PC-9 (cell line): ENCODE data around the gene PTPRG. TPM values are rescaled to one million over a fixed set of nuclear protein-coding genes. Genes with fewer than 3 reads are reported as not detected.

Experiments
- BruUV-seq: library from RNA; stranded (reverse); fragments of 400-500 nt; replicated peaks from 2 replicates; lab custom pipeline; 2021; lab: Mats Ljungman, UMichigan
- CTCF ChIA-PET: fragments of 300-600 bp; sonication (Branson Sonifier 250); formaldehyde crosslinking; loops from one replicate; lab custom pipeline; 2022; ENCODE audit warnings: antibody characterized with exemption; lab: Charles Lee
- POLR2A ChIA-PET: fragments of 300-600 bp; sonication (Branson Sonifier 250); formaldehyde crosslinking; loops from one replicate; lab custom pipeline; 2022; ENCODE audit warnings: antibody characterized with exemption; ENCODE audit not compliant: unreplicated experiment; lab: Charles Lee
- DNase-seq, 2 experiments: peaks; one replicate each; pipeline versions ENCODE4 v3.0.0 to v3.0.0-alpha.2; 2015 to 2022; ENCODE audit warnings: mixed read lengths in 1 of 2
- H2AFZ ChIP-seq: fragments of 200-600 bp; sonication (generic); 2 replicates; pipeline ENCODE4 v1.8.1; 2017; ENCODE audit warnings: antibody characterized with exemption
- H3F3A ChIP-seq: fragments of 200-600 bp; sonication (generic); 2 replicates; pipeline ENCODE4 v1.8.1; 2017; ENCODE audit warnings: antibody characterized with exemption, mild to moderate bottlenecking, low read depth; ENCODE audit not compliant: insufficient read depth
- H3K27ac ChIP-seq: fragments of 200-600 bp; sonication (generic); 2 replicates; pipeline ENCODE4 v1.6.1; 2016; ENCODE audit warnings: mixed run types
- H3K27me3 ChIP-seq: fragments of 200-600 bp; sonication (generic); 2 replicates; pipeline ENCODE4 v1.6.1; 2016; ENCODE audit warnings: low read depth, mixed run types; ENCODE audit not compliant: insufficient read depth
- H3K36me3 ChIP-seq: fragments of 200-600 bp; sonication (generic); 2 replicates; pipeline ENCODE4 v1.6.1; 2016; ENCODE audit warnings: low read depth, mixed run types
- H3K4me1 ChIP-seq: fragments of 200-600 bp; sonication (generic); replicated peaks from 2 replicates; pipeline ENCODE4 v1.6.1; 2016; ENCODE audit warnings: mixed run types; ENCODE audit not compliant: insufficient read depth
- H3K4me2 ChIP-seq: fragments of 200-600 bp; sonication (generic); 2 replicates; pipeline ENCODE4 v1.6.1; 2017; ENCODE audit warnings: mixed run types
- H3K4me3 ChIP-seq: fragments of 200-600 bp; sonication (generic); 2 replicates; pipeline ENCODE4 v1.6.1; 2016; ENCODE audit warnings: mixed run types
- H3K79me2 ChIP-seq: fragments of 200-600 bp; sonication (generic); 2 replicates; pipeline ENCODE4 v1.6.1; 2017; ENCODE audit warnings: low read depth, mixed run types
- H3K9me2 ChIP-seq: fragments of 200-600 bp; sonication (generic); 2 replicates; pipeline ENCODE4 v1.8.1; 2017; ENCODE audit warnings: mild to moderate bottlenecking; ENCODE audit not compliant: insufficient read depth
- H3K9me3 ChIP-seq: fragments of 200-600 bp; sonication (generic); 2 replicates; pipeline ENCODE4 v1.8.1; 2016; ENCODE audit warnings: low read depth; ENCODE audit not compliant: insufficient read depth
- H4K20me1 ChIP-seq: fragments of 200-600 bp; sonication (generic); 2 replicates; pipeline ENCODE4 v1.8.1; 2017; ENCODE audit not compliant: insufficient read depth
- CTCF ChIP-seq: fragments of 200-600 bp; sonication (generic); conservative IDR thresholded peaks from 2 replicates; pipeline ENCODE4 v1.6.1; 2017; ENCODE audit warnings: mixed run types, antibody characterized with exemption, mild to moderate bottlenecking, moderate library complexity
- EZH2 ChIP-seq: fragments of 200-600 bp; sonication (generic); IDR thresholded peaks from 2 replicates; pipeline ENCODE4 v1.8.0; 2017; ENCODE audit warnings: antibody characterized with exemption, low read depth
- intact Hi-C: fragments of 100-400 bp; cut with micrococcal nuclease; formaldehyde crosslinking; loops from one replicate; pipeline ENCODE4 v1.10.0; 2022; ENCODE audit not compliant: unreplicated experiment
- total RNA-seq: library from RNA; stranded (reverse); gene quantifications from 2 replicates; pipeline ENCODE4 v1.2.3, GENCODE V29; 2021

Gene PTPRG
- total RNA-seq, 1 experiment from 2014 or later = 32.9 TPM

GRCh38 chr3:61903931-61904657, 342.7 kb downstream of the PTPRG start:
- POLR2A ChIA-PET = no interaction called here
- Histone ChIP-seq H3K4me3 (no peak overlapping the region), H3K9me2 (no peaks in the 10 kb centered on the region), H3K79me2 (no peaks in the 10 kb centered on the region), H3K27me3 (no peaks in the 10 kb centered on the region), H2AFZ (no peak overlapping the region), H4K20me1 (no peaks in the 10 kb centered on the region), H3K9me3 (no peaks in the 10 kb centered on the region), H3K36me3 (no peaks in the 10 kb centered on the region), H3F3A (no peaks in the 10 kb centered on the region), H3K4me2 (no peak overlapping the region), H3K4me1 (no peaks in the 10 kb centered on the region), H3K27ac (no peak overlapping the region)
- CTCF ChIA-PET = no interaction called here
- BruUV-seq = no TSS peak
- no peak for TF ChIP-seq EZH2
- no peak for TF ChIP-seq CTCF
- no peak for DNase-seq
- intact Hi-C loops = no loop called here

GRCh38 chr3:61907210-61907795, 345.9 kb downstream of the PTPRG start:
- H3K4me1 ChIP-seq = no peaks in the 10 kb centered on the region
- H3F3A ChIP-seq = no peaks in the 10 kb centered on the region
- H3K4me3 ChIP-seq = no peak overlapping the region
- H3K9me2 ChIP-seq = no peaks in the 10 kb centered on the region
- no peaks in the 10 kb centered on the region for H3K36me3 ChIP-seq
- H2AFZ ChIP-seq = no peak overlapping the region
- POLR2A ChIA-PET = no interaction called here
- H3K4me2 ChIP-seq = no peak overlapping the region
- H3K9me3 ChIP-seq = no peaks in the 10 kb centered on the region
- CTCF ChIA-PET = no interaction called here
- H4K20me1 ChIP-seq = no peaks in the 10 kb centered on the region
- no peak for DNase-seq
- no peak overlapping the region for H3K27ac ChIP-seq
- no peaks in the 10 kb centered on the region for H3K27me3 ChIP-seq
- H3K79me2 ChIP-seq = no peaks in the 10 kb centered on the region
- TF ChIP-seq EZH2 (no peak), CTCF (no peak)
- no TSS peak for BruUV-seq
- intact Hi-C loops = no loop called here

- BruUV-seq = no TSS peak
These were observed 347.0 kb downstream of the PTPRG start for GRCh38 chr3:61908382-61908781.

More at GRCh38 chr3:61908382-61908781, 347.0 kb downstream of the PTPRG start:
- ChIA-PET CTCF (interaction anchor here (0.5 kb wide), 1 partner anchor 57 kb away, joined by 5 read pairs; no protein-coding TSS in a partner anchor), POLR2A (interaction anchor here (0.6 kb wide), 1 partner anchor 457 kb away, joined by 9 read pairs; no protein-coding TSS in a partner anchor)
- Histone ChIP-seq H3K4me2 (no peak overlapping the region), H3F3A (no peaks in the 10 kb centered on the region), H3K36me3 (no peaks in the 10 kb centered on the region), H3K9me3 (no peaks in the 10 kb centered on the region), H3K4me3 (no peak overlapping the region), H3K27me3 (no peaks in the 10 kb centered on the region), H4K20me1 (no peaks in the 10 kb centered on the region), H3K27ac (no peak overlapping the region), H3K79me2 (no peaks in the 10 kb centered on the region), H2AFZ (no peak overlapping the region), H3K9me2 (no peaks in the 10 kb centered on the region), H3K4me1 (no peaks in the 10 kb centered on the region)
- DNase-seq = no peak
- TF ChIP-seq CTCF (no peak), EZH2 (no peak)
- intact Hi-C loops = no loop called here
